HT1080 (cell line): Measurements from ENCODE around the gene SYP. TPM values are rescaled to one million over a fixed set of nuclear protein-coding genes. Genes with fewer than 3 reads are reported as not detected.

ENCODE experiments used
- DNase-seq: peaks from one replicate; pipeline ENCODE4 v3.0.0-alpha.2; 2015; ENCODE audit warnings: low read depth
- total RNA-seq: library from RNA; depleted of rRNA; stranded (reverse); fragments of >200 nt; shearing (Covaris generic); gene quantifications from 2 replicates; pipeline ENCODE4 v1.2.3, GENCODE V29; 2014

The SYP gene
- total RNA-seq, 1 experiment from 2014 or later, result 0.23 TPM

- no peak for DNase-seq
These were observed 21.9 kb upstream of the SYP start for GRCh38 chrX:49221868-49222267.

- no peak for DNase-seq
These were observed 20.1 kb upstream of the SYP start for GRCh38 chrX:49220100-49220499.

GRCh38 chrX:49214996-49215526 is 15.1 kb upstream of the SYP start:
- no peak for DNase-seq

- no peak for DNase-seq
These were observed 14.4 kb upstream of the SYP start for GRCh38 chrX:49214416-49214815.

DNA sequence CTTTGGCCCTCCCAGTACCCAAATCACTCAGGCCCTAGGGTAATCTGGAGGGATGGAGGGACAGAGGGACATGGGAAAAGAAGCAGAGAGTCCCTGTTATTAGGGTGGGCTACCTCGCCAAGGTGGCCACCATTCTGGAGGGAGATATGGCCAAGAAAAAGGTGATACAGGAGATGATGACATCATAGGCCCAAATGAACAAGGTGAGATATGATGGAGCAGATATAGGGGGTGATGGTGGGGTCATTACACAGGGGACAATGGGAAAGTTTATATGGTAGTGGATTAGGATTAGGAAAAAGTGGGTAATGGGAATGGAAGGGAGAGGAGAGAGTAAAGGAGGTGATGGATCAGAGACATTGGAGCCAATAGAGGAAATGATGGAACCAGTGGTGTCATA is 12.9 kb upstream of the SYP start:
- DNase-seq, result no peak

DNA sequence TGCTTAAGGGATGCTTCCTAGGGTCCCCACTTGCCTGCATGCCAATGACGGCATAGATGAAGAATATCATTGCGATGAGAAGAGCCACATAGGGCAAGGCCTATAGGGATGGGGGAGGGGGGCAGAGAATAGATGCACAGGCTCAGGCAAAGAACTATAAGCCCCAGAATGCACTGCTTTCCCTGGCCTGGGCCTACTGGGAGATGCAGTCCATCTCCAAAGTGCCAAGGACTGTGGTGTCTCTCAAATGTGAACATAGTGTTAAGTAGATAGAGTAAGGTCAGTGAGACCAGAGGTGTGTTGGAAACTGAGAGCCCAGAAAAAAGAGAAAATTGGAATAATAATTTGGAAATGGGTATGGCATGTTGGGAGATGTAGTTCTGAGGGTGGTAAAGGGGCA is 12.2 kb upstream of the SYP start:
- DNase-seq, result no peak

- no peak for DNase-seq
These were observed 11.1 kb upstream of the SYP start for GRCh38 chrX:49211074-49211473.

DNA sequence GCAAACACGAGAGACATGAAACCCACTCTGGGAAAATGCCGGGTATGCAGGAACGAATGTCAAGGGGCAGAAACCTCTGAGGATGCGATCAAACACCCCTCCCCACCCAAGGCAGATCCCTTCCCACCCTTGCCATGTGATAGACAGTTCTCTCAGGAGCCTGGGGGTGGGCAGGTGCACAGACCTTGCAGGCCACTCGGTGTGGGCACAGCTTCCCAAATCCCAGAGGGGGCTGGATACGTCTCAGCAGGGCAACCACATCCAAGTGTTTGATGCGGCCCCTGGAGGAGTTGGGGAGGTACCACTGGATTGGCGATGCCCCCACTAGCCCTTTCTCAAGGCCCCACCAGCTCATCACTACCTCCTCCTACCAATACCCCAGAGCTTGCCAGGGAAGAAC is 10.4 kb upstream of the SYP start:
- no peak for DNase-seq

DNA sequence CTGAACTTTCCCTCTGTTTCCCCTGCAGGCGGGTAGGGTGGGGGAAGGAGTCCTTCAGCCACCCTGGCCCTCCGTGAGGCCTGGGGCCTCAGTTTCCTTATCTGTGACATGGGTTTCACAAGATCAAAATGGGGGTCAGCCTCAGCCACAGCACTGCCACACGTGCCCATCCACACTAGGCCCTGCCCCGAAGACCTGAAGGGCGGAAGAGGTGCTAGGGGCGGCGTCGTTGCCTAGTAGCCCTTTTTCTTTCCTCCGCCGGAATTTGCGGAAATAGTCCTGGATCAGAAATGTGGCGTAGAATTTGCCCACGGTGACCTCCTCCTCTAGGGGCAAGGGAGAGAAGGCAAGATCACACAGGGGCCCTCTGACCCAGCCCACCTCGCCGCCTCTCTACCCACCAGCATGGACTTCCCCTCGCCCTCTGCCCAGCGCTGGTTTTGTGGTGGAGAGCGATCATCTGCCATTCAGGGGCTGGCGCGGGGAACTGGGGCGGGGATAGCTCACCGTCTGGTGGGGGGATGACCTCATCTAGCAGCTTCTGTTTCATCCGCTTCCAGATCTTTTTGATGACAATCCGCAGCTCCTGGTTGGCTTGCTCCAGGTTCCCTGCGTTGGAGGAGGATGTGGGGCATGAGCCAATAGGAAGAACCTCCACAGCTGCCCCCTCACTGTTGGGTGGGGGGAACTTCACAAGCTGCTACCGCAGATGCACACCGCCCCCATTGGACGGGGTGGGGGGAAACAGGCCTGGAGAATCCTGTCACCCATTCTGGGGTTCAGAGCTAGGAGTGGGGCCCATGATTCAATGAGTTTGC is 9.7 kb upstream of the SYP start:
- DNase-seq, result peak; percentile 15

DNA sequence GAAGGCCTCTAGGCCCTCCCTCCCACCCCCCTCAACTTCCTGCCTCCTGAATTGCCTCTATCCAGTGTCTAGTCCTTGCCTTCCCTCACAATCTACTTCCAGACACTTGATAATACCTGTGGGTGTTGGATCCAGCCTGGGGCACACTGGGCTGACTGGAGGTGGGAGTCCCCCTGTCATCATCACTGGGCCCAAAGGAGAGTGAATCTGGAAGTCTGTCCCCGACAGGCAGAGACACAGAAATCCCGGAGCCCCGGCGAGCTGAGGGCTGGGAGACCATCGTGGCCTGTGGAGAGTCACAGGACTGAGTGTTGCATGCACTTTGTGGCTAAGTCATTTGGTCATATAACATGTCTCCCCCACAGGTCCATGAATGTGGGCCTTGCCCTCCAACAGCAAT is 8.4 kb upstream of the SYP start:
- DNase-seq, result no peak

GRCh38 chrX:49206543-49206942 is 6.5 kb upstream of the SYP start:
- DNase-seq, result no peak

DNA sequence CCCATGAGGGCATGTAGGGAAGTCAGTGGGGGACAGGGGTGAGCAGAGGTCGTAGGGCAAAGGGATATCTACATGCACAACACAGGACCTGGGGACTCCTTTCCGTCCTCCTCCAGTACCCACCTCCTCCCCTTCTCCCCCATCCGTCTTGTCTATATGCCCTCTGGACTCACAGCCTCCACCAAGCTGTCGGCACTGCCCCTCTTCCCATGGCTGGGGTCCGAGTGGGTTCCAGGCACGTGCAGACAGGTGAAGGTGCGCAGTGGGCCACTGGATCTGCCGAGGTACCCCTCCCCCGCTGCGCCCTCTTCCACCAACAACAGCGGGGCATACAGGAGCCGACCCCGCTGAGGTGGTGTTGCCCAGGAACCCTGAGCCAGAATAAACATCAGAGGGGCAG is 5.5 kb upstream of the SYP start:
- no peak for DNase-seq

- DNase-seq, result no peak
These were observed 4.7 kb upstream of the SYP start for GRCh38 chrX:49204709-49205108.

GRCh38 chrX:49204017-49204416 is 4.0 kb upstream of the SYP start:
- DNase-seq, result no peak

GRCh38 chrX:49203536-49203935 is 3.5 kb upstream of the SYP start:
- no peak for DNase-seq

DNA sequence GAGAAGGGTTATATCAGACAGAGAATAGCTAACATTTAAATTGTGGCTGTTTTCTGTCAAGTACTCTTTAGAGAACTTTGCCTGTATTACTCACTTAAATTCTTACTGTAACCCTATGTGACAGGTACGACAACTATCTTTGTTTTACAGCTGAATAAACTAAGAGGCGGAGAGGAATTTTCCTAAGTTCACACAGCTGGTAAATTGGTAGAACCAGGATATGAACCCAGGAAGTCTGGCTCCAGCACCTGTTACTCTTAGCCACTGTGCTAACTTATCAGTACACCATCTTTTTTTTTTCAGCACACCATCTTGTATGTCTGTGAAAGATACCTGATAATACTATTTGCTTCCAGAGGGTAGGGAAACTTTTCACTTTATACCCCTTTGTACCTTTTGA is 2.0 kb upstream of the SYP start:
- DNase-seq, result no peak

DNA sequence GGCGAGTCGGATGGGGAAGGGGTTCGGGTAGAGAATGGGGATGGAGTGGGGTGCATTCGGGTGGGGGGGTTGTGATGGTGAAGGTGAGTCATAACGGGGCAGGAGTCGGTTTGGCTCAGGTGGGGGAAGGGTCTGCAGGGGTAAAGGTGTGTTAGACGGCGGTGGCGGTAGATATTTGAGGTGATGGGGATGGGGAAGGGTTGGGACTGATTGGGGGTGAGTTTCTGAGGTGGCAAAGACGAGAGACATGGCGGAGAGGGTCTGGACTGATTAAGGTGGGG is 738 bp downstream of the SYP start:
- no peak for DNase-seq

DNA sequence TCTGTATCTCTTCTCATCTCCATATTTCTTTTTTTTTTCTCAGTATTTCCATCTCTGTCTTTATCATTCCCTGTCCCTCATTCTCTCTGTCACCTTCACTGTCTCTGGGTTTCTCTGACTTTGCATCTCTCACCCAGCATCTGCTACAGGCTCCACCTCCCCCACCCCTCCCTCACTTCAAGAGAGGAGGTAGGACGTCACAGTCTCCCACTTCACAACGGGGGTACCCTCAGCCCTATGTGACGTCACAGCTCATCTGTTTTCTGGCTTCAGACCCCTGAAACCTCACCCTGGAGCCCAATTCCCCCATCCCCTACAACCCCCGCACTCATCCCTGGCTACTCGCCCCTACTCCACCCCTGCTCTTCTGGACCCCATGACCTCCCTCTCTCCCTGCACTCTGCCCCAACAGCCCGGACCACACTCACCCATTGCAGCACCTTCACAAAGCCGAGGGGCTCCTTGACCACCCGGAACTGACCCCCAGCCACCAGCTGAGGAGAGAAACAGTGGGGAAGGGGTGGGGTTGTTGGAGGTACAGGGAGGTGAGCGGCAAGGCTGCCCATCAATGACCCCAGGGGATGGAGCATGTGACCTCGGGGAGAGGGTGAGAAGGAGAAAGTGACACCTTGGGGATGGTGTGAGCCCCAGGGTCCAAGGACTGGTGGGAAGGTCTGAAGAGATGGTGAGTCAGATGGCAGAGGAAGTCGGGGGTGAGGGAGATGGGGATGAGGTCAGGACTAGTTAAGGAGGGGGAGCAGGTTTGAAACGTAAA is 1.3 kb downstream of the SYP start:
- DNase-seq, result no peak

DNA sequence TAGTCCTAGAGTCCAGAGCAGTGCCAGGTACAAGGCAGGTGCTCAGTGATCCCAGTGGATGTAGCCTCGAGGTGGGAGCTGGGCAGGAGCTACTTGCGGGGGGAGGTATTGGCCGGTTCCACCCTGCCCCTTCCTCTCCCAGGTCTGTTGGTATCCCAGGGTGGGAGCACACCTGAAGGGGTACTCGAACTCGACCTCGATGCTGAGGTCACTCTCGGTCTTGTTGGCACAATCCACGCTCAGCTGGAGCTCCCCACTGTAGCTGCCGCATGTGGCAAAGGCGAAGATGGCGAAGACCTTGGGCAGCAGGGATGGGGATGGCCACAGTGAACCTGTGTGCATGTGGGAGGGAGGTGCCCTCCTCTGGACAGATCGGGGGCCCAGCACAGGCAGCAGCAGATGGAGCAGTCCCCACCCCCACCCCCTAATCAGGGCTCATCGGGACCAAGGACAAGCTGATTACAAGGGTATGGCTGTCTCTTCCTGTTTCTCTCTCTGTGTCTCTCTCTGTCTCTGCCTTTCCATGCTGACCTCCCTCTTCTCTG is 2.4 kb downstream of the SYP start:
- DNase-seq, result no peak

DNA sequence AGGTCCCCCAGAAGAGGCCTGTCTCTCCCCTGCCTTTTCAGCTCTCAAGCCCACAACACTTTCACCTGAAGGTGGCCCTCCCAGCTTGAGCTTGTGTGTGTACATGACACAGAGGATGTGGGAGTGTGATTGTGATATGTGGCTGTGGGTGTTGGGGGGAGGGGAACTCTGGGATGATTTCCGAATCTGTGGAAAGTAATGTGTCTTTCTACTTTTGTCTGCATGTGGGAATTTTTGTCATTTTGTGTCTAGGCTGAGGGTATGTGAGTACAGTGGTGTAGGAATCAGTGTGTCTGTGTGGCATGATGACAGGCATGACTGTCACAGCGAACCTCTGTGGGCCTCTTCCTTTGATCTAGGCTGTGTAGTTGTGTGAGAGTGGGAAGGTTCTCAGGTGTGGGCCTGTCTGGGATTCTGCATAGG is 6.4 kb downstream of the SYP start:
- DNase-seq, result no peak

GRCh38 chrX:49192722-49193328 is 7.2 kb downstream of the SYP start:
- no peak for DNase-seq

DNA sequence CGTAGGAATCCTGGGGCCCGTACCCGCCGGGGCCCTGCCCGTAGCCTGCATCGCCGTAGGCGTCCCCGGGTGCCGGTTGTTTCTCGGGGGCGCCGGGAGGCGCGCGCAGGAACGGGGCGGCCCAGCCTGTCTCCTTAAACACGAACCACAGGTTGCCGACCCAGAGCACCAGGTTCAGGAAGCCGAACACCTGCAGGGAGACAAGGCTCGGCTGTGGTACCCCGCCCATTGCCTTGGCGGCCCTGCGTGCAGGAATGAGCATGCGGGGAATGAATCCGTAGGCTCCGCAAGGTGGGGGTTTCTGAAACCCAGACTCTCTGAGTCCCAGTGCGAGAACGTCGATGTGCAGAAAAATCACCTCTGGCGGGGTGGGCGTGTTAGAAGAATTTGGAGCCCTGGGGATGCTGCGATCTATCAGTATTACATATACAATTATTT is 8.4 kb downstream of the SYP start:
- no peak for DNase-seq
